Ectodermal cell (in vitro differentiated cells): Measurements from ENCODE around the gene GNG7.
A peak's percentile ranks its signal among the peaks of the same experiment; 100 is the strongest.
"Not testable (repeated sequence)": the region's sequence is repeated elsewhere in the genome, so short reads cannot be mapped to it uniquely, and the experiment has no call there.

Source experiments
- H3K27ac ChIP-seq: 2 replicates; pipeline ENCODE4 v1.7.0; 2013; ENCODE audit warnings: mild to moderate bottlenecking, low read depth, low read length; ENCODE audit not compliant: insufficient read depth, poor library complexity, severe bottlenecking
- H3K27me3 ChIP-seq: 2 replicates; pipeline ENCODE4 v1.7.0; 2013; ENCODE audit warnings: mild to moderate bottlenecking, low read length; ENCODE audit not compliant: insufficient read depth, control insufficient read depth, poor library complexity, severe bottlenecking
- H3K36me3 ChIP-seq: one replicate; pipeline ENCODE4 v1.7.0; 2013; ENCODE audit warnings: low read length; ENCODE audit not compliant: control insufficient read depth, insufficient read depth
- H3K4me1 ChIP-seq: one replicate; pipeline ENCODE4 v1.7.0; 2013; ENCODE audit warnings: low read length; ENCODE audit not compliant: control insufficient read depth, insufficient read depth
- H3K4me3 ChIP-seq: 2 replicates; pipeline ENCODE4 v1.7.0; 2013; ENCODE audit warnings: low read depth, low read length, control low read depth; ENCODE audit not compliant: insufficient read depth
- H3K9me3 ChIP-seq: 2 replicates; pipeline ENCODE4 v1.7.0; 2013; ENCODE audit warnings: mild to moderate bottlenecking, low read length, moderate library complexity; ENCODE audit not compliant: control insufficient read depth
- WGBS, 2 experiments: methylation state at CpG; one replicate each; pipeline ENCODE4 v1.1.7; 2013; ENCODE audit warnings: missing lambda C conversion rate in 2 of 2; 5-methylcytosine and 5-hydroxymethylcytosine counted together

Gene GNG7

DNA sequence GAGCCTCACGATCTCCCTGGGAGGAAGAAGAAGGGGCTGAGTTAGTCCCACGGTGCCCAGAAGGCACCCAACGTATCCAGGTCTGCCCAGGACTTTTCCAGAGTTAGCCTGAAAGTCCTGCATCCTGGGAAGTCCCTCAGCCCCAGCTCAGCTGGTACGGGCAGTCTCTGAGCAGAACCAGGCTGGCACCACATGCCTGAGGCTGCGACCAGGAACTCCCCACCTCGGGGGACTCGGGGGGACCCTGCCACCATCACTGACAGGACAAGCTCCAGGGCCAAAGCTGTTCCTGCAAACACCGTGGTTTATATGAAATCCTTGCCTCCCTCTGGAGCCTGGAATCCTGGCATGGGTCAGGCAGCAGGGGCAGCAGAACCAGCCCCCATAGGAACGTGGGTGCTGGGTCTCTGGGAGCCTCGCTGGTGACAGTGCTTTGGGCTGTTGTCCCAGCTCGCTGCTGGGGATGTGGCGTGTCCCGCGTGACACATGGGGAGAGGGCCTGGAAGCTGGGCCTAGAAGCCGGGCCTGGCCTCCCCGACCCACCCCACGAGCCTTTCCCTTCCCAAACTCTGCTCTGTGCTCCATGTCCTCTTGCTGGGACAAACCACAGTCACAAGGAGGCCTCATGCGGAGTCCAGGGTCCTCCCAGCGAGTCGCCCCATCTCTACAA lies 55.5 kb downstream of the GNG7 start:
- Histone ChIP-seq H3K9me3 (no peaks in the 10 kb centered on the region), H3K4me1 (no peaks in the 10 kb centered on the region), H3K27me3 (no peaks in the 10 kb centered on the region), H3K27ac (no peak overlapping the region), H3K4me3 (no peak overlapping the region), H3K36me3 (no peaks in the 10 kb centered on the region)
- 89 to 93% methylated on average over 19 to 20 of the region's 20 CpGs for WGBS, 2 experiments

DNA sequence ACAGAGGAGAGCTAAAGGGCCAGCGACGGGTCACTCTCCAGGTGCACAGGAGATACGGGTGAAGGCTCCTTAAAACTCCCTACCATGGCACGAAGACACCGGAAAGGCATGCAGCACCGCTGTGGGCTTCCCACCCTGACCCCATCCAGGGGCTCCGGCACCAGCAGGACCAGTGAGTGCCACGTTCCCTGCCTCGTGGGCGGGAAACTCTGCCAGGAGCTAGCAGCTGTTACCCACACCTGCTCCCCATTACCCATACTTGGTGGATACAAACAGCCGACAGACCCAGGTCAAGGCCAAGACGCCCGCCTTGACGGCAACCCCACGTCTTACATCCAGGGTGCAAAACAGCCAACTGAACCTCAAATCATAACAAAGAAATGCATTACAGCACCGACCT lies 56.7 kb downstream of the GNG7 start:
- Histone ChIP-seq H3K4me1 (no peaks in the 10 kb centered on the region), H3K36me3 (no peaks in the 10 kb centered on the region), H3K9me3 (no peaks in the 10 kb centered on the region), H3K4me3 (no peak overlapping the region), H3K27ac (no peak overlapping the region), H3K27me3 (no peaks in the 10 kb centered on the region)
- 87% methylated on average over 16 of the region's 16 CpGs for WGBS, 2 experiments

DNA sequence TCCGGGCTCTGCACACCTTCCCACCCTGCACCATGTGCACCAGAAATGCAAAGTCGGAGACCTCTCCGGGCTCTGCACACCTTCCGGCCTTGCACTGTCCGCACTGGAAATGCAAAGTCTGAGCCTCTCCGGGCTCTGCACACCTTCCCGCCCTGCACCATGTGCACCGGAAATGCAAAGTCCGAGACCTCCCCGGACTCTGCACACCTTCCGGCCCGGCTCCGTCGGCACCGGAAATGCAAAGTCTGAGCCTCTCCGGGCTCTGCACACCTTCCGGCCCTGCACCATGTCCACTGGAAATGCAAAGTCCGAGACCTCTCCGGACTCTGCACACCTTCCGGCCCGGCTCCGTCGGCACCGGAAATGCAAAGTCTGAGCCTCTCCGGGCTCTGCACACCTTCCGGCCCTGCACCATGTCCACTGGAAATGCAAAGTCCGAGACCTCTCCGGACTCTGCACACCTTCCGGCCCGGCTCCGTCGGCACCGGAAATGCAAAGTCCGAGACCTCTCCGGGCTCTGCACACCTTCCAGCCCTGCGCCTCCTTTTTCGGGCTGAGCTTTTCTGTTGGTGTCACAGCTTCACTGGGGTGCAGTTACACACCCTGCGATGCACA lies 59.3 kb downstream of the GNG7 start:
- not testable (repeated sequence) for H3K27ac ChIP-seq, H3K4me1 ChIP-seq, H3K9me3 ChIP-seq, H3K27me3 ChIP-seq, H3K36me3 ChIP-seq, H3K4me3 ChIP-seq
- 94 to 96% methylated on average over 29 to 30 of the region's 38 CpGs for WGBS, 2 experiments

DNA sequence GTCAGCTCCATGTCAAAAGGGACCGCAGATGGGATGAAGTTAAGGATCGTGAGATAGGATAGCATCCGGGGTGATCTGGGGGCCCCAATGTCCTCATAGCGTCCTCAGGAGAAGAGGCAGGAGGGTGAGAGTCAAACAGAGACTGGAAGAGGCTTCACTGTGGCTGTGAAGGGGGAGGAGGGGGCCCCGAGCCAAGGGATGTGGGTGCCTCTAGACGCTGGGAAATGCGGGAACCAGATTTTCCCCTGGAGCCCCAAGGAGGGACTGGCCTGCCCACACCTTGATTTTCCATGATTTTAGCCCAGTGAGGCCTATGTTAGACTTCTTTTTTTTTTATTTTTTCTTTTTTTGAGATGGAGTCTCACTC lies 61.2 kb downstream of the GNG7 start:
- Histone ChIP-seq H3K27ac (no peak overlapping the region), H3K9me3 (no peaks in the 10 kb centered on the region), H3K4me1 (no peaks in the 10 kb centered on the region), H3K27me3 (peaks cover 6% of the 10 kb centered on the region), H3K36me3 (no peaks in the 10 kb centered on the region), H3K4me3 (no peak overlapping the region)
- WGBS, 2 experiments: 91 to 92% methylated on average over 7 of the region's 7 CpGs

DNA sequence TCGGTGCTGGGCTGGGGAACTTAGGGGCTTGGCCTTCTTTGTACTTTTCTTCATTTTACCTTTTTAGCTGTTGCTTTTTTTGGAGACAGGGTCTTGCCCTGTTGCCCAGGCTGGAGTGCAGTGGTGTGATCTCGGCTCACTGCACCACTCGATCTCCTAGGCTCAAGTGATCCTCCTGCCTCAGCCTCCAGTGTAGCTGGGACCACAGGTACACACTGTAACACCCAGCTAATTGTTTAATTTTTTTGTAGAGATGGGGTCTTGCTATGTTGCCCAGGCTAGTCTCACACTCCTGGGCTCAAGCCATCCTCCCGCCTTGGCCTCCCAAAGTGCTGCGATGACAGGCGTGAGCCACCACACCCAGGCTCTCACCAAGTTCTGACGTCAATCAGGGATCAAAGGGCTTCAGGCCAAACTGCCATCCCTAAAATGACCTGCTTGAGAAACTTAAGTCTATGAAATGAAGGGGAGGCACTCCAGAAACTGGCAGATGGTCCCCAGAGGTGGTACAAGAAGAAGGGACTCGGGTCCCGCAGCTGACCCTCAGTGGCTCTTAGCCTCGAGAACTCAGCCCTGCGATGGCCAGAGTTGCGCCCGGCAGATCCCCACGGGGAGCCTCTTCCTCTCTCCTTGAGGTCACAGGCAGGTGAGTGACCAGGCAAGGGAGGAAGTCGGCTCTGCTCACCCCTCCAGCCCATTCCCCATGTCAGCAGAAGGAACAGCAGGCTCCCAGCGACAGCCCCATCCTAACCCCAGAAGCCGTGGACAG lies 61.7 kb downstream of the GNG7 start:
- H3K27ac ChIP-seq: no peak overlapping the region
- H3K4me3 ChIP-seq: no peak overlapping the region
- H3K9me3 ChIP-seq: no peaks in the 10 kb centered on the region
- peaks cover 6% of the 10 kb centered on the region for H3K27me3 ChIP-seq
- no peaks in the 10 kb centered on the region for H3K36me3 ChIP-seq
- H3K4me1 ChIP-seq: no peaks in the 10 kb centered on the region
- 92 to 93% methylated on average over 17 of the region's 17 CpGs for WGBS, 2 experiments

DNA sequence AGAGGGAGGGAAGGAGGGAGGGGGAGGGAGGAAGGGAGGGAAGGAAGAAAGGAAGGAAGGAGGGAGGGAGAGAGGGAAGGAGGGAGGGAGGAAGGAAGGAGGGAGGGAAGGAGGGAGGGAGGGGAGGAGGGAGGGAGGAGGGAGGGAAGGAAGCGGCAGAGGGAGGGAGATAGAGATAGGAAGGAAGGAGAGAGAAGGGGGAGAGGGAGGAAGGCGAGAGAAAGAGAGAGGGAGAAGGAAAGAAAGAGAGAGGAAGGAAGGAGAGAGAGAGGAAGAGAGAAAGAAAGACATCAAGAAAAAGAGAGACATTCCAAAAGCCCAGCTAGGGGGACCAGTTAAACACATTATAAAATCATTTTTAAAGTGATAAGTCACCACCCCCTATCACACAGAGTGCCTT lies 62.5 kb downstream of the GNG7 start:
- Histone ChIP-seq H3K36me3 (no peaks in the 10 kb centered on the region), H3K27me3 (peaks cover 6% of the 10 kb centered on the region), H3K9me3 (no peaks in the 10 kb centered on the region), H3K4me3 (no peak overlapping the region), H3K27ac (no peak overlapping the region), H3K4me1 (no peaks in the 10 kb centered on the region)
- WGBS, 2 experiments: 91 to 94% methylated on average over 2 of the region's 2 CpGs

DNA sequence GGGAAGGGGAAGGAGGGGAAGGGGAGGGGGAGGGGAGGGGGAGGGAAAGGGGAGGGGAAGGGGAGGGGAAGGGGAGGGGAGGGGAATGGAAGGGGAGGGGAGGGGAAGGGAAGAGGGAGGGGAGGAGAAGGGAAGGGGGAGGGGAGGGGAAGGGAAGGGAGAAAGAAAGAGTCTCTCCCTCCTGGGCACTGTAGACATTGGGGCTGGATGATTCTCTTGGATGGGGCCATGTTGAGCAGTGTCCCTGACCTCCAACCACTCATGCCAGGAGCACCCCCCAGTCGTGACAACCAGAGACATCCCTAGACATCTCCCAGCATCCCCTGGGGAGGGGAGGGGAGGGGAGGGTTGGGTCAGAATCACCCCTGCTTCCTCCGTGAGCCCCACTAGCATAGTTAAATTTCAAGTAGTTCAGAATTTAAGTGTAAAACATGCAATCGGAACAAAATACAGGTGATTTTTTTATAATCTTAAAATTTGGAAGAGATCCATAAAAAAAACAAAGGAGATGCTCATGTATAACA lies 64.0 kb downstream of the GNG7 start:
- Histone ChIP-seq H3K36me3 (no peaks in the 10 kb centered on the region), H3K27me3 (peaks cover 6% of the 10 kb centered on the region), H3K4me1 (no peaks in the 10 kb centered on the region), H3K9me3 (no peaks in the 10 kb centered on the region), H3K4me3 (no peak overlapping the region), H3K27ac (no peak overlapping the region)
- WGBS, 2 experiments: 94 to 100% methylated on average over 2 to 3 of the region's 3 CpGs

GRCh38 chr19:2636897-2637683 lies 65.4 kb downstream of the GNG7 start:
- Histone ChIP-seq H3K36me3 (no peaks in the 10 kb centered on the region), H3K27me3 (peaks cover 6% of the 10 kb centered on the region), H3K27ac (no peak overlapping the region), H3K4me3 (peak overlapping the region; percentile 6), H3K4me1 (no peaks in the 10 kb centered on the region), H3K9me3 (no peaks in the 10 kb centered on the region)
- 28 to 31% methylated on average over 35 to 37 of the region's 37 CpGs for WGBS, 2 experiments

DNA sequence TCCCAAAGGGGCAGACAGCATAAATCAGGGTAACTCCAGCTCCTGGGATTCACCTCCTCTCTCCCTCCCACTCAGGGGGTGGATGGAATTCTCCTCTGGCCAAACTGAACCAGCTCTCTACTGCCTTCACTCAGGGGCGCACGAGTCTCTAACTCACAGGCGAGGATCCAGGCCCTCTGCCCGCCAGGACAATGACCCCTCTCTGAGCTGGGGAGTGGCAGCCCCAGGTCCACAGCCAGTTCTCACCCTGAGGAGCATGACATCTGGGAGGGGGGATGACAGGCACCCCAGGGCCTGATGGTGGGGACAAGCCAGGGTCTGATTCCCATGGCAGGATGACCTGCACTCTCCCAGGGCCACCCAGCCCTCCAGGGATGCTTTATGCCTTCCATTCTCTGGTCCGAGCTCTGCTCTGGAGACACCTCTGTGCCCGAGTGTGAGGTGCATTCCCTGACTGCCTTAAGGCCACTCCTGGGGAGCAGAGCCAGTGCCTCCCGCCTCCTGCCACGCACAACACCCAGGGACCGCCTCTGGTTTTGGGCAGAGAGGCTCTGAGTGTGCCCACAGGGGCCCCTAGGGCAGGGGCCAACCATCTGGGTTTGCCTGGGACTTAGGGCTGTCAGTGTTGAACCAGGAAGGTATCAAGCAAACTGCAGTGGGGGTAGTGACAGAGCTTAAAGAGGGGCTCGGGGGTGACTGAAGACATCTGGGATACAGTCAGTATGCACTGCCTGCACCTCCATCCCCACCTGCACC lies 66.2 kb downstream of the GNG7 start:
- Histone ChIP-seq H3K4me3 (no peak overlapping the region), H3K9me3 (no peaks in the 10 kb centered on the region), H3K27ac (no peak overlapping the region), H3K36me3 (no peaks in the 10 kb centered on the region), H3K4me1 (no peaks in the 10 kb centered on the region), H3K27me3 (peaks cover 6% of the 10 kb centered on the region)
- 63% methylated on average over 10 of the region's 10 CpGs for WGBS, 2 experiments
